CD4-positive, alpha-beta memory T cell (primary cell): ENCODE results near the gene ITGB1BP2. TPM values are rescaled to one million over a fixed set of nuclear protein-coding genes. Genes with fewer than 3 reads are reported as not detected.

Source experiments
- polyA plus RNA-seq, 2 donors: library from polyadenylated mRNA; unstranded; fragments of 300-500 nt; fragmentation: Illumina TruSeq; gene quantifications; one replicate each; pipeline ENCODE4 v1.2.3, GENCODE V29; 2021
- total RNA-seq, 2 experiments: library from RNA; stranded (reverse); gene quantifications; one replicate each; pipeline ENCODE4 v1.2.3, GENCODE V29; 2021

The ITGB1BP2 gene
- total and polyA plus RNA-seq, 4 experiments from 2014 or later: 3.5 TPM; not detected in 2

Other genes starting within 250 kb of the ITGB1BP2 start
- 10 to 100 TPM; 36.7 to 36.9 TPM for gene SNX12, start 233.4 kb upstream of the ITGB1BP2 start, total RNA-seq
- 1 to 10 TPM; 3.0 to 4.2 TPM for gene SNX12, start 233.4 kb upstream of the ITGB1BP2 start, polyA plus RNA-seq
- gene FOXO4, start 205.9 kb upstream of the ITGB1BP2 start, total RNA-seq: 10 to 100 TPM; 41.9 to 42.9 TPM
- gene FOXO4, start 205.9 kb upstream of the ITGB1BP2 start, polyA plus RNA-seq: 1 to 10 TPM in 1 of 2 donors, under 1 TPM in 1; 0.45 to 2.6 TPM
- 10 to 100 TPM; 45.1 to 51.6 TPM for gene CXorf65, start 195.0 kb upstream of the ITGB1BP2 start, total RNA-seq
- gene CXorf65, start 195.0 kb upstream of the ITGB1BP2 start, polyA plus RNA-seq: 1 to 10 TPM; 3.1 to 7.4 TPM
- 100 to 1,000 TPM; 378 to 379 TPM for gene IL2RG, start 190.2 kb upstream of the ITGB1BP2 start, total RNA-seq
- 1,000 to 10,000 TPM; 1,405 to 1,440 TPM for gene IL2RG, start 190.2 kb upstream of the ITGB1BP2 start, polyA plus RNA-seq
- 10 to 100 TPM; 84.4 to 89.9 TPM for gene MED12, start 183.2 kb upstream of the ITGB1BP2 start, total RNA-seq
- gene MED12, start 183.2 kb upstream of the ITGB1BP2 start, polyA plus RNA-seq: 10 to 100 TPM in 1 of 2 donors, 1 to 10 TPM in 1; 3.4 to 18.7 TPM
- 1 to 10 TPM; 2.2 to 2.3 TPM for gene NLGN3, start 156.9 kb upstream of the ITGB1BP2 start, total RNA-seq
- gene NLGN3, start 156.9 kb upstream of the ITGB1BP2 start, polyA plus RNA-seq: under 1 TPM; 0.21 to 0.25 TPM
- gene GJB1, start 78.5 kb upstream of the ITGB1BP2 start, total RNA-seq: not detected
- gene GJB1, start 78.5 kb upstream of the ITGB1BP2 start, polyA plus RNA-seq: not detected
- gene ZMYM3, start 47.6 kb upstream of the ITGB1BP2 start, total RNA-seq: 10 to 100 TPM; 28.0 to 28.2 TPM
- gene ZMYM3, start 47.6 kb upstream of the ITGB1BP2 start, polyA plus RNA-seq: 1 to 10 TPM; 5.8 to 6.0 TPM
- 100 to 1,000 TPM; 300 to 314 TPM for gene NONO, start 18.1 kb upstream of the ITGB1BP2 start, total RNA-seq
- 100 to 1,000 TPM; 163 to 182 TPM for gene NONO, start 18.1 kb upstream of the ITGB1BP2 start, polyA plus RNA-seq
- gene TAF1, start 64.6 kb downstream of the ITGB1BP2 start, total RNA-seq: 10 to 100 TPM; 73.6 to 81.8 TPM
- gene TAF1, start 64.6 kb downstream of the ITGB1BP2 start, polyA plus RNA-seq: 10 to 100 TPM in 1 of 2 donors, 1 to 10 TPM in 1; 2.5 to 11.7 TPM
- gene OGT, start 231.4 kb downstream of the ITGB1BP2 start, total RNA-seq: 100 to 1,000 TPM; 515 to 525 TPM
- gene OGT, start 231.4 kb downstream of the ITGB1BP2 start, polyA plus RNA-seq: 10 to 100 TPM; 18.3 to 39.0 TPM